K562 (cell line): ENCODE measurements around the gene SGMS1. TPM values are rescaled to one million over a fixed set of nuclear protein-coding genes. Genes with fewer than 3 reads are reported as not detected.
A peak's percentile ranks its signal among the peaks of the same experiment; 100 is the strongest.

ENCODE experiments used
- ADNP ChIP-seq: fragments of 200-800 bp; sonication (Bioruptor generic); IDR thresholded peaks from 2 replicates; pipeline ENCODE4 v1.6.1; 2016; ENCODE audit warnings: missing genetic modification characterization, missing compliant biosample characterization
- BRD4 ChIP-seq: fragments of 200-600 bp; sonication (generic); IDR thresholded peaks from 2 replicates; pipeline ENCODE4 v1.6.1; 2017; ENCODE audit warnings: inconsistent platforms
- FOXM1 ChIP-seq, 2 experiments: fragments of 450-650 bp in 1 of 2; sonication (generic) in 1 of 2; formaldehyde crosslinking in 1 of 2; IDR thresholded peaks; 2 replicates each; pipeline versions ENCODE4 v1.6.1 to v1.9.0; 2017 to 2022; ENCODE audit warnings: low read depth in 2 of 2, mild to moderate bottlenecking in 2 of 2, missing genetic modification reagents in 1 of 2, moderate library complexity in 1 of 2
- HLTF ChIP-seq: fragments of 450-650 bp; IDR thresholded peaks from 2 replicates; pipeline ENCODE4 v1.6.1; 2016
- SLC30A9 ChIP-seq: fragments of 250-450 bp; sonication (Bioruptor Pico); IDR thresholded peaks from 2 replicates; pipeline ENCODE4 v1.8.0; 2022; ENCODE audit warnings: mild to moderate bottlenecking, moderate library complexity
- SMAD1 ChIP-seq: fragments of 150-350 bp; IDR thresholded peaks from 2 replicates; pipeline ENCODE4 v1.6.1; 2014; ENCODE audit warnings: low read length, low read depth; ENCODE audit not compliant: partially characterized antibody
- ZNF174 ChIP-seq: fragments of 250-450 bp; sonication (Bioruptor Pico); IDR thresholded peaks from 2 replicates; pipeline ENCODE4 v1.4.0; 2020; ENCODE audit warnings: mild to moderate bottlenecking
- ZNF384 ChIP-seq: IDR thresholded peaks from 2 replicates; pipeline ENCODE4 v1.6.1; 2012; ENCODE audit warnings: low read depth, low read length, improper control_type of control experiment
- polyA plus RNA-seq, 8 experiments: library from polyadenylated mRNA; depleted of rRNA in 4 of 8; stranded (reverse) in 5 of 8; unstranded in 3 of 8; fragments of >200 nt; fragmentation: Nextera tagmentation in 2 of 8; fragmentation: Illumina TruSeq in 1 of 8; extraction: Ambion mirVana in 2 of 8; extraction: Trizol in 1 of 8; gene quantifications; 2 replicates each; pipeline versions ENCODE4 v1.2.1 to v1.2.3, GENCODE V29; 2011 to 2014; ENCODE audit warnings: inconsistent platforms in 1 of 8, missing spikeins in 1 of 8
- total RNA-seq, 7 experiments: library from RNA; depleted of rRNA in 6 of 7; stranded (reverse); fragments of >200 nt in 6 of 7; fragmentation: Illumina TruSeq in 2 of 7; extraction: Trizol in 2 of 7; gene quantifications; 2 replicates each; pipeline versions ENCODE4 v1.2.1 to v1.2.3, GENCODE V29; 2011 to 2021; ENCODE audit warnings: low replicate concordance in 1 of 7
- TF ChIP-seq, protein P1 (sequence below): sonication (generic); formaldehyde crosslinking; IDR thresholded peaks from 2 replicates; pipeline ENCODE4 v1.8.1; 2023; ENCODE audit warnings: mild to moderate bottlenecking, missing genetic modification reagents
- TF ChIP-seq, protein P2 (sequence below): fragments of 450-650 bp; formaldehyde crosslinking; IDR thresholded peaks from 2 replicates; pipeline ENCODE4 v1.4.0; 2020; ENCODE audit warnings: mild to moderate bottlenecking, mixed read lengths
- TF ChIP-seq, protein P3 (sequence below), 2 experiments: fragments of 150-350 bp in 1 of 2; IDR thresholded peaks; 2 replicates each; pipeline ENCODE4 v1.6.1; 2012 to 2016; ENCODE audit warnings: low read depth in 2 of 2, low read length in 2 of 2, mild to moderate bottlenecking in 1 of 2, moderate library complexity in 1 of 2
- TF ChIP-seq, protein P4 (sequence below): sonication (generic); formaldehyde crosslinking; IDR thresholded peaks from 2 replicates; pipeline ENCODE4 v1.8.1; 2023; ENCODE audit warnings: mild to moderate bottlenecking, missing genetic modification reagents
- TF ChIP-seq, protein P5 (sequence below): fragments of 200-400 bp; formaldehyde crosslinking; IDR thresholded peaks from 2 replicates; pipeline ENCODE4 v1.6.1; 2017; ENCODE audit warnings: mild to moderate bottlenecking, low read depth, low read length, moderate library complexity
- TF ChIP-seq, protein P6 (sequence below): fragments of 450-650 bp; conservative IDR thresholded peaks from 2 replicates; pipeline ENCODE4 v1.6.1; 2016; ENCODE audit warnings: missing genetic modification characterization, low read depth, mild to moderate bottlenecking, missing compliant biosample characterization, moderate library complexity

The SGMS1 gene
- total and polyA plus RNA-seq, 9 of the 15 experiments (the other 6 are each of a cell fraction or from before 2014, with no cell fraction given) = 22.6 to 232 (median 82.2) TPM

DNA sequence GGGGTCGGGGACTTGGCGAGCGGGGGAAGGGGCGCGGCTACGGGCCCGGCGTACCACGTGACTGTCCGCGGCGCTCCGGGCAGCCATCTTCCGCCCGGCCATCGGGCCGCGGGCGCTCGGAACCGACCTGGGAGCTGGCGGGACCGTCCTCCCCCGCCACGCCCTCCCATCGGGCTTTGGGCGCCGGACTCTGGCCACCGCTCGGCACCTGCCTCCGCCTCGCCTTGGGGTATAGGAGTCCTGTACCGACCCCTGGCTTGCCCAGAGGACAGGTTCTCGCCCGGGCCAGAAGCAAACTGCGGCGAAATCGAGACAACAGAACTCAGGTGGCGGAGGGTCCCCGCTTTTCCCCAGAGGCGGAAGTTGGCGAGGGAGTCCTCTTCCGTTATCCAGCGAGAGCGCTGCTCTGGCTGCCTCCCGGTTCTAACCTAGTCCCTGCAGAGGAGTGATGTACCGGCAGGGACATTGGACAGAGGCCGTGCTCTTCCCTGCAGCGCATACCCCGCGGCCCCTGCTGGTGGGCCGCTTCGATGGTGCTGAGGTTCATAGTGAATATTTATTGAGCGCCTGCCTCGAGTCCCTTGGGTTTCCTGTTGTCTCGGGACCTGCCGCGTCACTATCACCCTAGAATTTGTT is 1.2 kb upstream of the SGMS1 start (continued):
- TF ChIP-seq, protein P1, sequence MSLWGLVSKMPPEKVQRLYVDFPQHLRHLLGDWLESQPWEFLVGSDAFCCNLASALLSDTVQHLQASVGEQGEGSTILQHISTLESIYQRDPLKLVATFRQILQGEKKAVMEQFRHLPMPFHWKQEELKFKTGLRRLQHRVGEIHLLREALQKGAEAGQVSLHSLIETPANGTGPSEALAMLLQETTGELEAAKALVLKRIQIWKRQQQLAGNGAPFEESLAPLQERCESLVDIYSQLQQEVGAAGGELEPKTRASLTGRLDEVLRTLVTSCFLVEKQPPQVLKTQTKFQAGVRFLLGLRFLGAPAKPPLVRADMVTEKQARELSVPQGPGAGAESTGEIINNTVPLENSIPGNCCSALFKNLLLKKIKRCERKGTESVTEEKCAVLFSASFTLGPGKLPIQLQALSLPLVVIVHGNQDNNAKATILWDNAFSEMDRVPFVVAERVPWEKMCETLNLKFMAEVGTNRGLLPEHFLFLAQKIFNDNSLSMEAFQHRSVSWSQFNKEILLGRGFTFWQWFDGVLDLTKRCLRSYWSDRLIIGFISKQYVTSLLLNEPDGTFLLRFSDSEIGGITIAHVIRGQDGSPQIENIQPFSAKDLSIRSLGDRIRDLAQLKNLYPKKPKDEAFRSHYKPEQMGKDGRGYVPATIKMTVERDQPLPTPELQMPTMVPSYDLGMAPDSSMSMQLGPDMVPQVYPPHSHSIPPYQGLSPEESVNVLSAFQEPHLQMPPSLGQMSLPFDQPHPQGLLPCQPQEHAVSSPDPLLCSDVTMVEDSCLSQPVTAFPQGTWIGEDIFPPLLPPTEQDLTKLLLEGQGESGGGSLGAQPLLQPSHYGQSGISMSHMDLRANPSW (CRISPR knock-in tag) = no peak
- TF ChIP-seq, protein P2, sequence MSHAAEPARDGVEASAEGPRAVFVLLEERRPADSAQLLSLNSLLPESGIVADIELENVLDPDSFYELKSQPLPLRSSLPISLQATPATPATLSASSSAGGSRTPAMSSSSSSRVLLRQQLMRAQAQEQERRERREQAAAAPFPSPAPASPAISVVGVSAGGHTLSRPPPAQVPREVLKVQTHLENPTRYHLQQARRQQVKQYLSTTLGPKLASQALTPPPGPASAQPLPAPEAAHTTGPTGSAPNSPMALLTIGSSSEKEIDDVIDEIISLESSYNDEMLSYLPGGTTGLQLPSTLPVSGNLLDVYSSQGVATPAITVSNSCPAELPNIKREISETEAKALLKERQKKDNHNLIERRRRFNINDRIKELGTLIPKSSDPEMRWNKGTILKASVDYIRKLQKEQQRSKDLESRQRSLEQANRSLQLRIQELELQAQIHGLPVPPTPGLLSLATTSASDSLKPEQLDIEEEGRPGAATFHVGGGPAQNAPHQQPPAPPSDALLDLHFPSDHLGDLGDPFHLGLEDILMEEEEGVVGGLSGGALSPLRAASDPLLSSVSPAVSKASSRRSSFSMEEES (CRISPR knock-in tag) = peak; percentile 99
- TF ChIP-seq ADNP (tag) (no peak), FOXM1 (IDR thresholded peaks at IDR 0.05; ENCODE audit: low read depth) (no peak), FOXM1 (CRISPR knock-in tag; IDR thresholded peaks at IDR 0.05; ENCODE audit: low read depth) (no peak), SMAD1 (peak; percentile 65), BRD4 (peak; percentile 38), HLTF (no peak), ZNF384 (no peak), ZNF174 (CRISPR knock-in tag) (no peak), SLC30A9 (CRISPR knock-in tag) (no peak)
- TF ChIP-seq, protein P3, sequence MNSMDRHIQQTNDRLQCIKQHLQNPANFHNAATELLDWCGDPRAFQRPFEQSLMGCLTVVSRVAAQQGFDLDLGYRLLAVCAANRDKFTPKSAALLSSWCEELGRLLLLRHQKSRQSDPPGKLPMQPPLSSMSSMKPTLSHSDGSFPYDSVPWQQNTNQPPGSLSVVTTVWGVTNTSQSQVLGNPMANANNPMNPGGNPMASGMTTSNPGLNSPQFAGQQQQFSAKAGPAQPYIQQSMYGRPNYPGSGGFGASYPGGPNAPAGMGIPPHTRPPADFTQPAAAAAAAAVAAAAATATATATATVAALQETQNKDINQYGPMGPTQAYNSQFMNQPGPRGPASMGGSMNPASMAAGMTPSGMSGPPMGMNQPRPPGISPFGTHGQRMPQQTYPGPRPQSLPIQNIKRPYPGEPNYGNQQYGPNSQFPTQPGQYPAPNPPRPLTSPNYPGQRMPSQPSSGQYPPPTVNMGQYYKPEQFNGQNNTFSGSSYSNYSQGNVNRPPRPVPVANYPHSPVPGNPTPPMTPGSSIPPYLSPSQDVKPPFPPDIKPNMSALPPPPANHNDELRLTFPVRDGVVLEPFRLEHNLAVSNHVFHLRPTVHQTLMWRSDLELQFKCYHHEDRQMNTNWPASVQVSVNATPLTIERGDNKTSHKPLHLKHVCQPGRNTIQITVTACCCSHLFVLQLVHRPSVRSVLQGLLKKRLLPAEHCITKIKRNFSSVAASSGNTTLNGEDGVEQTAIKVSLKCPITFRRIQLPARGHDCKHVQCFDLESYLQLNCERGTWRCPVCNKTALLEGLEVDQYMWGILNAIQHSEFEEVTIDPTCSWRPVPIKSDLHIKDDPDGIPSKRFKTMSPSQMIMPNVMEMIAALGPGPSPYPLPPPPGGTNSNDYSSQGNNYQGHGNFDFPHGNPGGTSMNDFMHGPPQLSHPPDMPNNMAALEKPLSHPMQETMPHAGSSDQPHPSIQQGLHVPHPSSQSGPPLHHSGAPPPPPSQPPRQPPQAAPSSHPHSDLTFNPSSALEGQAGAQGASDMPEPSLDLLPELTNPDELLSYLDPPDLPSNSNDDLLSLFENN (IDR thresholded peaks at IDR 0.05; ENCODE audit: low read depth in 2 of 2, low read length in 2 of 2) = peak in 1 of 2 experiments; percentile 15; a peak in 1 of 4 replicates
- TF ChIP-seq, protein P4, sequence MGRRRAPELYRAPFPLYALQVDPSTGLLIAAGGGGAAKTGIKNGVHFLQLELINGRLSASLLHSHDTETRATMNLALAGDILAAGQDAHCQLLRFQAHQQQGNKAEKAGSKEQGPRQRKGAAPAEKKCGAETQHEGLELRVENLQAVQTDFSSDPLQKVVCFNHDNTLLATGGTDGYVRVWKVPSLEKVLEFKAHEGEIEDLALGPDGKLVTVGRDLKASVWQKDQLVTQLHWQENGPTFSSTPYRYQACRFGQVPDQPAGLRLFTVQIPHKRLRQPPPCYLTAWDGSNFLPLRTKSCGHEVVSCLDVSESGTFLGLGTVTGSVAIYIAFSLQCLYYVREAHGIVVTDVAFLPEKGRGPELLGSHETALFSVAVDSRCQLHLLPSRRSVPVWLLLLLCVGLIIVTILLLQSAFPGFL = no peak
- TF ChIP-seq, protein P5, sequence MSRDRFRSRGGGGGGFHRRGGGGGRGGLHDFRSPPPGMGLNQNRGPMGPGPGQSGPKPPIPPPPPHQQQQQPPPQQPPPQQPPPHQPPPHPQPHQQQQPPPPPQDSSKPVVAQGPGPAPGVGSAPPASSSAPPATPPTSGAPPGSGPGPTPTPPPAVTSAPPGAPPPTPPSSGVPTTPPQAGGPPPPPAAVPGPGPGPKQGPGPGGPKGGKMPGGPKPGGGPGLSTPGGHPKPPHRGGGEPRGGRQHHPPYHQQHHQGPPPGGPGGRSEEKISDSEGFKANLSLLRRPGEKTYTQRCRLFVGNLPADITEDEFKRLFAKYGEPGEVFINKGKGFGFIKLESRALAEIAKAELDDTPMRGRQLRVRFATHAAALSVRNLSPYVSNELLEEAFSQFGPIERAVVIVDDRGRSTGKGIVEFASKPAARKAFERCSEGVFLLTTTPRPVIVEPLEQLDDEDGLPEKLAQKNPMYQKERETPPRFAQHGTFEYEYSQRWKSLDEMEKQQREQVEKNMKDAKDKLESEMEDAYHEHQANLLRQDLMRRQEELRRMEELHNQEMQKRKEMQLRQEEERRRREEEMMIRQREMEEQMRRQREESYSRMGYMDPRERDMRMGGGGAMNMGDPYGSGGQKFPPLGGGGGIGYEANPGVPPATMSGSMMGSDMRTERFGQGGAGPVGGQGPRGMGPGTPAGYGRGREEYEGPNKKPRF = no peak
- TF ChIP-seq, protein P6, sequence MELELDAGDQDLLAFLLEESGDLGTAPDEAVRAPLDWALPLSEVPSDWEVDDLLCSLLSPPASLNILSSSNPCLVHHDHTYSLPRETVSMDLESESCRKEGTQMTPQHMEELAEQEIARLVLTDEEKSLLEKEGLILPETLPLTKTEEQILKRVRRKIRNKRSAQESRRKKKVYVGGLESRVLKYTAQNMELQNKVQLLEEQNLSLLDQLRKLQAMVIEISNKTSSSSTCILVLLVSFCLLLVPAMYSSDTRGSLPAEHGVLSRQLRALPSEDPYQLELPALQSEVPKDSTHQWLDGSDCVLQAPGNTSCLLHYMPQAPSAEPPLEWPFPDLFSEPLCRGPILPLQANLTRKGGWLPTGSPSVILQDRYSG = no peak
